Cardiac fibroblast (primary cell): ENCODE data around the gene BAAT.

Experiments used
- DNase-seq, 2 donors: peaks; one replicate each; pipeline versions ENCODE4 v3.0.0 to v3.0.0-alpha.2; 2010; ENCODE audit warnings: low read depth in 2 of 2
- H3K4me3 ChIP-seq, 2 donors: replicated peaks in 1 of 2; 1 replicate in 1 of 2; 2 replicates in 1 of 2; pipeline ENCODE4 v1.5.1; 2011; ENCODE audit warnings: low read depth in 2 of 2, low read length in 2 of 2, mild to moderate bottlenecking in 2 of 2, moderate library complexity in 1 of 2
- CTCF ChIP-seq: IDR thresholded peaks from one replicate; pipeline ENCODE4 v1.5.1; 2011; ENCODE audit warnings: low read depth, mild to moderate bottlenecking, low read length, inconsistent platforms

Gene BAAT

GRCh38 chr9:101398930-101399642, 14.3 kb upstream of the BAAT start:
- peak in 1 of 2 donors; percentile 16 for DNase-seq
- no peak for TF ChIP-seq CTCF
- peak overlapping the region; percentile 72 to 76 for H3K4me3 ChIP-seq

- TF ChIP-seq CTCF = no peak
- DNase-seq = peak; percentile 99
- H3K4me3 ChIP-seq = peak within 1 kb of the TSS; percentile 72 to 76
These were observed 13.5 kb upstream of the BAAT start, which contains the start of the genes MRPL50 and ZNF189 for GRCh38 chr9:101398068-101398929. Gene MRPL50, minus strand, starts transcription at chr9:101398618. Its CDS starts 26 bp downstream, at chr9:101398592. Gene ZNF189, plus strand, starts transcription at chr9:101398851. Its CDS starts 306 bp downstream, at chr9:101399157.

DNA sequence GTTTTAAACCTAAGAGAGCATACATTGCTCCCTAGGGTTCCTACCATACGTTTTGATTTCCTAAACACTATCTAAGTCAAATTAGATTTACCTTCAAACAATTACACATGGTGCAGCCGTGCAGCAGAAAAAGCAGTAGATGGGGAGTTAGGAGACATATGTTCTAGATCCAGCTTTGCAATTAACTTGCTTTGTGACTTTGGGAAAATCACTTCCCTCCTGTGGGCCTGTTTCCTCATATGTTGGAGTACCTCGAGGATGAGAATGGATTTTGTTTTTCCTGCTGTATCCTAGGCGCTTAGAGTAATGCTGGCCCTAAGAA, 12.9 kb upstream of the BAAT start:
- peak overlapping the region; percentile 65 to 76 for H3K4me3 ChIP-seq
- no peak for TF ChIP-seq CTCF
- no peak for DNase-seq

DNA sequence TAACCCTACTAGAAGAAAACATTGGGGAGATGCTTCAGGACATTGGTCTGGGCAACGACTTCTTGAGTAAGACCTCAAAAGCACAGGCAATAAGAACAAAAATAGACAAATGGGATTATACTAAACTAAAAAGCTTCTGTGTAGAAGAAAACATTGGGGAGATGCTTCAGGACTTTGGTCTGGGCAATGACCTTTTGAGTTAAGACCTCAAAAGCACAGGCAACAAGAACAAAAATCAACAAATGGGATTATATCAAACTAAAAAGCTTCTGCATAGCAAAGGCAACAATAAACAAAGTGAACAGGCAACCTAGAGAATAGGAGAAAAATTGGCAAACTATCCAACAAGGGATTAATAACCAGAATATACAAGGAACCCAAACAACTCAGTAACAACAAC, 9.9 kb upstream of the BAAT start:
- H3K4me3 ChIP-seq = no peak overlapping the region
- DNase-seq = no peak
- TF ChIP-seq CTCF = no peak

DNA sequence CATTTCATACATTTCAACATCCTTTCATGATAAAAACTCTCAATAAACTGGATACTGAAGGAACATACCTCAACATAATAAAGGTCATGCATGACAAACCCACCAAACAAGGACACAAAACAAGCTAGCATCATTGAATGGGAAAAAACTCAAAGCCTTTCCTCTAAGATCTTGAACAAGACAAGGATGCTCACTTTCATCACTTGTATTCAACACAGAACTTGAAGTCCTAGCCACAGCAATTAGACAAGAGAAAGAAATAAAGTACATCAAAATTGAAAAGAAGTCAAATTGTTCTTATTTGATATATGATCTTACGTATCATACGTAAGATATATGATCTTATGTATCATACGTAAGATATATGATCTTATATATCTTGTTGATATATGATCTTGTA, 8.3 kb upstream of the BAAT start:
- no peak overlapping the region for H3K4me3 ChIP-seq
- TF ChIP-seq CTCF = no peak
- DNase-seq = no peak

GRCh38 chr9:101388507-101388993, 3.7 kb upstream of the BAAT start:
- peak; percentile 9 to 21 for DNase-seq
- H3K4me3 ChIP-seq = no peak overlapping the region
- peak; percentile 30 for TF ChIP-seq CTCF
